Smooth muscle cell (in vitro differentiated cells): ENCODE measurements around the gene CDC42EP1. TPM values are rescaled to one million over a fixed set of nuclear protein-coding genes. Genes with fewer than 3 reads are reported as not detected.
"Not testable (repeated sequence)": the region's sequence is repeated elsewhere in the genome, so short reads cannot be mapped to it uniquely, and the experiment has no call there.

Source experiments
- DNase-seq: peaks from one replicate; lab custom pipeline; 2025; ENCODE audit not compliant: unreplicated experiment; lab: John Stamatoyannopoulos, UW
- H2AFZ ChIP-seq: fragments of 200-600 bp; sonication (generic); 2 replicates; pipeline ENCODE4 v1.6.0; 2016; ENCODE audit warnings: antibody characterized with exemption, low read depth, mild to moderate bottlenecking
- H3F3A ChIP-seq: fragments of 200-600 bp; sonication (generic); 2 replicates; pipeline ENCODE4 v1.6.0; 2017; ENCODE audit warnings: antibody characterized with exemption, low read depth
- H3K27ac ChIP-seq: fragments of 200-600 bp; sonication (generic); 2 replicates; pipeline ENCODE4 v1.5.1; 2016; ENCODE audit warnings: low read depth, mild to moderate bottlenecking
- H3K27me3 ChIP-seq: fragments of 200-600 bp; sonication (generic); 2 replicates; pipeline ENCODE4 v1.6.1; 2016; ENCODE audit warnings: low read depth, mild to moderate bottlenecking
- H3K36me3 ChIP-seq: fragments of 200-600 bp; sonication (generic); 2 replicates; pipeline ENCODE4 v1.5.1; 2016; ENCODE audit warnings: low read depth
- H3K4me1 ChIP-seq: fragments of 200-600 bp; sonication (generic); 2 replicates; pipeline ENCODE4 v1.5.1; 2016; ENCODE audit warnings: low read depth
- H3K4me2 ChIP-seq: fragments of 200-600 bp; sonication (generic); 2 replicates; pipeline ENCODE4 v1.6.0; 2016; ENCODE audit warnings: mild to moderate bottlenecking
- H3K4me3 ChIP-seq: fragments of 200-600 bp; sonication (generic); 2 replicates; pipeline ENCODE4 v1.5.1; 2016; ENCODE audit warnings: mild to moderate bottlenecking
- H3K79me2 ChIP-seq: fragments of 200-600 bp; sonication (generic); 2 replicates; pipeline ENCODE4 v1.6.0; 2016; ENCODE audit warnings: low read depth, mild to moderate bottlenecking
- H3K9ac ChIP-seq: fragments of 200-600 bp; sonication (generic); 2 replicates; pipeline ENCODE4 v1.6.0; 2016; ENCODE audit warnings: low read depth
- H3K9me3 ChIP-seq: fragments of 200-600 bp; sonication (generic); replicated peaks from 2 replicates; pipeline ENCODE4 v1.5.1; 2016; ENCODE audit warnings: low read depth
- H4K20me1 ChIP-seq: fragments of 200-600 bp; sonication (generic); 2 replicates; pipeline ENCODE4 v1.6.0; 2016; ENCODE audit warnings: low read depth
- CTCF ChIP-seq: fragments of 200-600 bp; sonication (generic); IDR thresholded peaks from 2 replicates; pipeline ENCODE4 v1.5.1; 2017; ENCODE audit warnings: borderline replicate concordance, mild to moderate bottlenecking, antibody characterized with exemption; ENCODE audit not compliant: insufficient read depth, poor library complexity, severe bottlenecking
- WGBS: methylation state at CpG from one replicate; pipeline ENCODE4 v1.1.7; 2016; ENCODE audit warnings: low lambda C conversion rate; 5-methylcytosine and 5-hydroxymethylcytosine counted together
- polyA plus RNA-seq: library from polyadenylated mRNA; unstranded; fragments of >200 nt; fragmentation: Nextera tagmentation; extraction: Ambion mirVana; gene quantifications from 2 replicates; pipeline ENCODE4 v1.2.1, GENCODE V29; 2016
- total RNA-seq: library from RNA; depleted of rRNA; stranded (reverse); fragments of >200 nt; gene quantifications from 2 replicates; pipeline ENCODE4 v1.2.3, GENCODE V29; 2014

The CDC42EP1 gene
- total and polyA plus RNA-seq, 2 experiments from 2014 or later, result 14.0 to 89.6 TPM

- peak overlapping the region; percentile 10 for H3K4me2 ChIP-seq
- no peaks in the 10 kb centered on the region for H3K79me2 ChIP-seq
- H3K9me3 ChIP-seq, result no peaks in the 10 kb centered on the region
- no peak for TF ChIP-seq CTCF
- WGBS, result 40% methylated on average over 9 of the region's 9 CpGs
- no peaks in the 10 kb centered on the region for H3K27me3 ChIP-seq
- no peaks in the 10 kb centered on the region for H3K4me1 ChIP-seq
- no peaks in the 10 kb centered on the region for H4K20me1 ChIP-seq
- no peak for DNase-seq
- no peak overlapping the region for H3K4me3 ChIP-seq
- H3F3A ChIP-seq, result no peaks in the 10 kb centered on the region
- no peak overlapping the region for H3K9ac ChIP-seq
- H3K27ac ChIP-seq, result no peak overlapping the region
- no peaks in the 10 kb centered on the region for H3K36me3 ChIP-seq
- H2AFZ ChIP-seq, result no peak overlapping the region
Measured at GRCh38 chr22:37533995-37534394, 26.3 kb upstream of the CDC42EP1 start.

GRCh38 chr22:37534445-37534844 is 25.8 kb upstream of the CDC42EP1 start:
- H3F3A ChIP-seq, result no peaks in the 10 kb centered on the region
- H3K36me3 ChIP-seq, result no peaks in the 10 kb centered on the region
- no peak for DNase-seq
- H3K27ac ChIP-seq, result no peak overlapping the region
- no peak overlapping the region for H3K9ac ChIP-seq
- 98% methylated on average over 3 of the region's 3 CpGs for WGBS
- TF ChIP-seq CTCF, result no peak
- H3K27me3 ChIP-seq, result no peaks in the 10 kb centered on the region
- H3K4me1 ChIP-seq, result no peaks in the 10 kb centered on the region
- H3K9me3 ChIP-seq, result no peaks in the 10 kb centered on the region
- no peak overlapping the region for H3K4me2 ChIP-seq
- no peaks in the 10 kb centered on the region for H4K20me1 ChIP-seq
- no peak overlapping the region for H3K4me3 ChIP-seq
- no peaks in the 10 kb centered on the region for H3K79me2 ChIP-seq
- H2AFZ ChIP-seq, result no peak overlapping the region

- Histone ChIP-seq H3F3A (no peaks in the 10 kb centered on the region), H3K4me2 (no peak overlapping the region), H3K9ac (no peak overlapping the region), H3K4me3 (no peak overlapping the region), H3K79me2 (no peaks in the 10 kb centered on the region), H3K27me3 (no peaks in the 10 kb centered on the region), H3K36me3 (no peaks in the 10 kb centered on the region), H3K9me3 (no peaks in the 10 kb centered on the region), H4K20me1 (no peaks in the 10 kb centered on the region), H3K4me1 (no peaks in the 10 kb centered on the region), H3K27ac (no peak overlapping the region), H2AFZ (no peak overlapping the region)
- no peak for DNase-seq
- 92% methylated on average over 6 of the region's 6 CpGs for WGBS
- no peak for TF ChIP-seq CTCF
Measured at GRCh38 chr22:37535159-37535558, 25.1 kb upstream of the CDC42EP1 start.

GRCh38 chr22:37538590-37539357 is 21.5 kb upstream of the CDC42EP1 start:
- Histone ChIP-seq H2AFZ (no peak overlapping the region), H3K4me2 (peak overlapping the region; percentile 51), H3F3A (peaks cover 4% of the 10 kb centered on the region), H3K27ac (no peak overlapping the region), H3K4me1 (peaks cover 3% of the 10 kb centered on the region), H3K27me3 (no peaks in the 10 kb centered on the region), H3K9me3 (no peaks in the 10 kb centered on the region), H4K20me1 (no peaks in the 10 kb centered on the region), H3K79me2 (no peaks in the 10 kb centered on the region), H3K9ac (no peak overlapping the region), H3K4me3 (no peak overlapping the region), H3K36me3 (no peaks in the 10 kb centered on the region)
- DNase-seq, result peak; percentile 66
- peak; percentile 93 for TF ChIP-seq CTCF
- 30% methylated on average over 20 of the region's 20 CpGs for WGBS

GRCh38 chr22:37539790-37540189 is 20.5 kb upstream of the CDC42EP1 start:
- H3K36me3 ChIP-seq, H3K9ac ChIP-seq, H3K27ac ChIP-seq, H3K79me2 ChIP-seq, H3K9me3 ChIP-seq, H2AFZ ChIP-seq, H3F3A ChIP-seq, H3K4me2 ChIP-seq, DNase-seq, H3K27me3 ChIP-seq, H3K4me1 ChIP-seq, H3K4me3 ChIP-seq, H4K20me1 ChIP-seq: not testable (repeated sequence)
- 100% methylated on average over 6 of the region's 6 CpGs for WGBS

GRCh38 chr22:37542416-37542815 is 17.9 kb upstream of the CDC42EP1 start:
- 100% methylated on average over 1 of the region's 4 CpGs for WGBS
- not testable (repeated sequence) for H3K9me3 ChIP-seq, H3K36me3 ChIP-seq, H3K4me3 ChIP-seq, H3K79me2 ChIP-seq, H2AFZ ChIP-seq, DNase-seq, H4K20me1 ChIP-seq, H3K27me3 ChIP-seq
- Histone ChIP-seq H3K4me1 (peaks cover 16% of the 10 kb centered on the region), H3K4me2 (peak overlapping the region; percentile 21), H3F3A (peaks cover 17% of the 10 kb centered on the region), H3K27ac (peak overlapping the region; percentile 88), H3K9ac (peak overlapping the region; percentile 44)
